LNCaP clone FGC (cell line): ENCODE measurements around the gene CROCC.

Experiments
- DNase-seq: peaks from one replicate; pipeline ENCODE4 v3.0.0-alpha.2; 2011; ENCODE audit warnings: low read depth
- H3K4me3 ChIP-seq: 2 replicates; pipeline ENCODE4 v1.5.1; 2011; ENCODE audit warnings: mild to moderate bottlenecking, low read depth, low read length, control low read depth
- TF ChIP-seq, protein P1 (sequence below): IDR thresholded peaks from 2 replicates; pipeline ENCODE4 v1.5.1; 2012; ENCODE audit warnings: mild to moderate bottlenecking; ENCODE audit not compliant: control insufficient read depth, insufficient read depth; ENCODE audit errors: extremely low read depth

Gene CROCC

DNA sequence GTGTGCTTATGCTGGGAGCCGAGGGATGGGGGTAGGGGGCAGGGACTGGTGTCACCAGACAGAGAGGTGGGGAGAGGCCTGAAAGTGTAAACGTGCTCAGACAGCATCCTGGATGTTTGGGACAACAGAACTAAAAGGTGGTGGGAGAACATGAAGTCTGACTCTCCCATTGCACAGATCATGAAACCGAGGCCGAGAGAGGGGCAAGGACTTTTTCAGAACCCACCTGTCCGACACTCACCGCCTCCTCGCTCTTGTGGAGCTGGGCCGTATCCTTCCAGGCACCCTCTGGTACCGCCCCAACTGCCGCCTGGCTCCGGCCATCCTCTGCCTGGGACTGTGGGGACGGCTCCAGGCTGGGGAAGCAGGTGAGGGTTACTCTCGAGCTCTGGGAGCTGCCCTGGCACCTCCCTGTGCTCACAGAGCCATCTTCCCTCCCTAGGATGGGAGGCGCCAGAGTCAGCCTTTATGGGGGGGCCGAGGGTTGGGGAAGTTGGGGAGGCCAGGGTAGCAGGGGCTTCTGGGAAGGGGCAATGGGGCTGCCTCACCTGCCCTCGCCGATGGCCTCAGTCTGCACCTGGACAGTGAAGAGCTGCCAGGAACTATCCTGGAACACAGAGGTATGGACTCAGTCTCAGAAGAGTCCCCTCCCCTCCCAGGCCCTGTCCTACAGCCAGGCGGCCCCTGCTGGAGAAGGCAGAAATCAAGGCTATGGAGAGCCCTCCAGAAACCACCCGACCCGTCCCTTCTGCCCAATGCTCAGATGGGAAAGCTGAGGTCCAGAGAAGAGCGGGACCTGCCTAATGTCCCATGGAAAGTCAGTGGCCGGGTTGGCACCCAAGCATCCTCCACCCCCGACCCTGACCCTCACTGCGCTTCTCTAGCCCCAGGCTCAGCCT lies 83.0 kb downstream of the CROCC start:
- no peak overlapping the region for H3K4me3 ChIP-seq
- DNase-seq = no peak
- TF ChIP-seq, protein P1, sequence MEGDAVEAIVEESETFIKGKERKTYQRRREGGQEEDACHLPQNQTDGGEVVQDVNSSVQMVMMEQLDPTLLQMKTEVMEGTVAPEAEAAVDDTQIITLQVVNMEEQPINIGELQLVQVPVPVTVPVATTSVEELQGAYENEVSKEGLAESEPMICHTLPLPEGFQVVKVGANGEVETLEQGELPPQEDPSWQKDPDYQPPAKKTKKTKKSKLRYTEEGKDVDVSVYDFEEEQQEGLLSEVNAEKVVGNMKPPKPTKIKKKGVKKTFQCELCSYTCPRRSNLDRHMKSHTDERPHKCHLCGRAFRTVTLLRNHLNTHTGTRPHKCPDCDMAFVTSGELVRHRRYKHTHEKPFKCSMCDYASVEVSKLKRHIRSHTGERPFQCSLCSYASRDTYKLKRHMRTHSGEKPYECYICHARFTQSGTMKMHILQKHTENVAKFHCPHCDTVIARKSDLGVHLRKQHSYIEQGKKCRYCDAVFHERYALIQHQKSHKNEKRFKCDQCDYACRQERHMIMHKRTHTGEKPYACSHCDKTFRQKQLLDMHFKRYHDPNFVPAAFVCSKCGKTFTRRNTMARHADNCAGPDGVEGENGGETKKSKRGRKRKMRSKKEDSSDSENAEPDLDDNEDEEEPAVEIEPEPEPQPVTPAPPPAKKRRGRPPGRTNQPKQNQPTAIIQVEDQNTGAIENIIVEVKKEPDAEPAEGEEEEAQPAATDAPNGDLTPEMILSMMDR = no peak

DNA sequence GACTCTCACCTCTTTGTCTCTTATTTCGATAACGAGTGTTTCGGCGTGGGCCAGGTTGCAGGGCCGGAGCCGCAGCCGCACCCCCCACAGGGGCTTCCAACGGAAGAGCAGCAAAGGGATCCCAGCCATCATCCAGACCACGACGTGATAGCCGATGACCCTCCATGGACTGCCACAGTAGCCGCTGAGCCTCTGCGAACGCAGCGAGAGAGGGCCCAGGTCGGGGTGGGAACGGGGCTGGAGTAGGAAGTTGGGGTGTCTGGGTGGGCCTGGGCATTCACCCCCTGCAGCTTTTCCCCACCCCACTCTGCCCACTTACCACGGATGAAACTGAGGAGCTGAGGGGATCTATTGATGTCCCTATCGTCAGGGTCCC lies 83.6 kb downstream of the CROCC start:
- H3K4me3 ChIP-seq = no peak overlapping the region
- DNase-seq = no peak
- TF ChIP-seq, protein P1 = no peak

DNA sequence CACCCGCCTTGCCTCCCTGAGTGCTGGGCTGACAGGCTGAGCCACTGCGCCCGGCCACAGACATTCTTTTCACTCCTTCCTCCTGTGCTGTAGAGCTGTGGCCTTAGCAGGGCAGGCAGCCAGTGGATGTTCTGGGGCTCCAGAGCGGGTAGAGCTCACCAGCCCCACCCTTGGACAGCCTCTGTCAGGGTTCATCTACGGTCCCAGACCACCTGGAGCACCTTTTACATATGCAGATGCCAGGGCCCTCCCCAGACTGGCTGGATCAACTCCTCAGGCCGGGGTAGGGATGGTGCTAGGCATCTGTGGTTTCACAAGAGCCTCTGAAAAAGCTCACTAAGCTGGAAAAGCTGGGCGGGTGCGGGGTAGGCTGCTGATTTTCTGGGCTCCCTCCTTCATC lies 85.4 kb downstream of the CROCC start:
- TF ChIP-seq, protein P1 = no peak
- no peak for DNase-seq

DNA sequence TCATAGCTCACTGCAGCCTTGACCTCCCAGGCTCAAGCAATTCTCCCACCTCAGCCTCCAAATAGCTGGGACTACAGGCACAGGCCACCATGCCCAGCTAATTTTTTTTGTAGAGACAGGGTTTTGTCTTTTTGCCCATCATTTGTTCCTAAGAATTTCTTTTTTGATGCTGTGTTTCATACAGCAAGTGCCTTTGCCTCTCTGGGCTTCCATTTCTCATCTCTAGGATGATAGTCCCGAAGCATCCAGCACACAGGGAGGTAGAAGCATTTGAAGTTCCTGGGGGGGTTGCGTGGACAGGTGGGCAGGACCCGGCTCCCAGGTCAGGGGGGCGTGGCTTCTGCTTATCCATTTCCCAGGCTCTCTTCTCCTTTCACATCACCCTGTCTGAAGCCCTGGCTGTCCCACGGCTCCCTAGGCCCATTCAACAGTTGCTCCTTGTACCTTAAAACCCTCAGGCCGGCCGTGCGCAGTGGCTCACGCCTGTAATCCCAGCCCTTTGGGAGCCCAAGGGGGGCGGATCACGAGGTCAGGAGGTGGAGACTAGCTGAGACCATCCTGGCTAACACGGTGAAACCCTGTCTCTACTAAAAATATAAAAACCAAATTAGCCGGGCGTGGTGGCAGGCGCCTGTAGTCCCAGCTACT lies 86.6 kb downstream of the CROCC start:
- H3K4me3 ChIP-seq = no peak overlapping the region
- no peak for DNase-seq
- TF ChIP-seq, protein P1 = no peak

More for the DNA sequence above, 85.4 kb downstream of the CROCC start:
- no peak overlapping the region for H3K4me3 ChIP-seq

DNA sequence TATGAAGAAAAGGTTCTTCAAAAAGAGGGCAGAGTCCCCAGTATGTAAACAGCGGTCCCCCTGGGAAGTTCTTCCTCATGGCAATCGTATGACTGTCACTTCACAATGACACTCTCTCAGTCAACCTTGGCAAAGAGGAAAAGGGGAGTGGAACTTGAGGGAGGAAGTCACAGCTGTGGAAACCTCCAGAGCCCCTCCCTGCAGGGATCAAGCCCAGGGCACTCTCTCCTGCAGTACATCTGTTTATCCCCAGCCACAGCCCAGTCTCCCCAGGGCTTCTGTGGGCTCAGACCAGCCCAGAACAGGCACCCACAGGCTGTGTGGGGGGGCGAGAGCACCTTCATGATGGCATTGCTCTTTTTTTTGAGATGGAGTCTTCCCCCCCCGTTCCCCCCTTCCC lies 88.0 kb downstream of the CROCC start:
- no peak for DNase-seq
- TF ChIP-seq, protein P1 = no peak

DNA sequence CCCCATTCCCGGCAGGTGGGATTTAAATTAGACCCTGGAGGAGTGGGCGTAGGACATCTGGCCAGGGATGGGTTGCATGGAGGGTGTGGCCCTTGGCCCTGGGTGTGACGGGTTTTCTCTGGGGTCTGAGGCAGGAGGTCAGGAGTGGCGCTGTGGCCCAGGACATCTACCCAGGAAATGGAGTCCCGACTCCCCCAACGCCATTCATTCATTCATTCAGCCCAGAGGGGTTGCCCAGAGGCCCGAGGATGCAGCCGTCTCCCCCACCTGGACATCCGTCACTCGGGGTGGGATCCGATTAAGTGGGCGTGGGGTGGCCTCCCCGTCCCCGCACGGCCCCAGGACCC lies 89.3 kb downstream of the CROCC start:
- no peak for DNase-seq
- TF ChIP-seq, protein P1 = no peak

More for the DNA sequence above, 88.0 kb downstream of the CROCC start:
- no peak overlapping the region for H3K4me3 ChIP-seq

More for the DNA sequence above, 89.3 kb downstream of the CROCC start:
- H3K4me3 ChIP-seq = peak overlapping the region; percentile 64
